ENCODE results near the gene SYT9. TPM values are rescaled to one million over a fixed set of nuclear protein-coding genes. Genes with fewer than 3 reads are reported as not detected.

Gene SYT9
- polyA plus RNA-seq, 3 donors = not detected

DNA sequence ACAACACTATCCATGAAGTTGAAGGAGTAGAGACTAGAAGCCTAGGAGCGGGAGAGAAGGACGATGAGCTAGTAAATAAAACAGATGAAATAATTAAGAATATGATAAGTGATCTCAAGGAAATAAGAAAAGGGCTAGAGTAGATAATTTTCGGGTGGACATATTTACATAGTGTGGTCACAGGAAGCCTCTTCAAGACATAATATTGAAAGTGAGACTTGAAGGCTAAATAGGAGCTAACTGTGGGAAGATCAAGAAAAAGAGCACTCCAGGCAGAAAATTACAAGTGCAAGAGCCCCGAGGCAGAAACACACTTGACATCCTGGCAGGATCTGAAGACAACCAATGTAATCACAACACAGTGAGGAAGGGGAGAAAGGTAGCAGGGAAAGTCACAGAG lies 250.2 kb downstream of the SYT9 start:
- Mint-ChIP-seq H3K36me3 (peaks cover 3 to 5% of the 10 kb centered on the region in 2 donors), H3K4me1 (peaks cover 17% of the 10 kb centered on the region), H3K9me3 (no peaks in the 10 kb centered on the region), H3K27me3 (ENCODE audit: low read depth in 3 of 3) (peaks cover 0 to 5% (median 1%) of the 10 kb centered on the region in 3 donors), H3K4me3 (no peak overlapping the region), H3K27ac (no peak overlapping the region)
- Histone ChIP-seq H2AFZ (ENCODE audit: insufficient read depth, low read depth, low read length, poor library complexity, severe bottlenecking) (no peak overlapping the region), H3K27ac (ENCODE audit: low read depth in 1 of 2, low read length in 2 of 2) (no peak overlapping the region), H3K4me3 (replicated peaks in 1 of 3; ENCODE audit: low read depth in 2 of 3, low read length in 3 of 3) (no peak overlapping the region), H3K36me3 (replicated peaks in 1 of 2; ENCODE audit: control insufficient read depth in 1 of 2, insufficient read depth in 2 of 2, low read length in 2 of 2) (peaks cover 0 to 5% of the 10 kb centered on the region in 2 donors), H3K27me3 (ENCODE audit: control insufficient read depth in 2 of 2, insufficient read depth in 2 of 2, low read length in 2 of 2) (no peaks in the 10 kb centered on the region), H4K20me1 (ENCODE audit: insufficient read depth, low read length) (no peaks in the 10 kb centered on the region), H3K4me2 (replicated peaks; ENCODE audit: extremely low read depth, low read length, poor library complexity, severe bottlenecking) (no peak overlapping the region), H3K79me2 (ENCODE audit: insufficient read depth, low read length) (no peaks in the 10 kb centered on the region), H3K9ac (ENCODE audit: insufficient read depth, low read length, poor library complexity, severe bottlenecking) (no peak overlapping the region), H3K9me3 (replicated peaks in 1 of 2; ENCODE audit: control insufficient read depth in 1 of 2, insufficient read depth in 1 of 2, low read length in 2 of 2) (no peaks in the 10 kb centered on the region), H3K4me1 (ENCODE audit: control insufficient read depth in 1 of 2, insufficient read depth in 2 of 2, low read length in 2 of 2) (peaks cover 20% of the 10 kb centered on the region in 2 donors)
- TF ChIP-seq, protein P1, sequence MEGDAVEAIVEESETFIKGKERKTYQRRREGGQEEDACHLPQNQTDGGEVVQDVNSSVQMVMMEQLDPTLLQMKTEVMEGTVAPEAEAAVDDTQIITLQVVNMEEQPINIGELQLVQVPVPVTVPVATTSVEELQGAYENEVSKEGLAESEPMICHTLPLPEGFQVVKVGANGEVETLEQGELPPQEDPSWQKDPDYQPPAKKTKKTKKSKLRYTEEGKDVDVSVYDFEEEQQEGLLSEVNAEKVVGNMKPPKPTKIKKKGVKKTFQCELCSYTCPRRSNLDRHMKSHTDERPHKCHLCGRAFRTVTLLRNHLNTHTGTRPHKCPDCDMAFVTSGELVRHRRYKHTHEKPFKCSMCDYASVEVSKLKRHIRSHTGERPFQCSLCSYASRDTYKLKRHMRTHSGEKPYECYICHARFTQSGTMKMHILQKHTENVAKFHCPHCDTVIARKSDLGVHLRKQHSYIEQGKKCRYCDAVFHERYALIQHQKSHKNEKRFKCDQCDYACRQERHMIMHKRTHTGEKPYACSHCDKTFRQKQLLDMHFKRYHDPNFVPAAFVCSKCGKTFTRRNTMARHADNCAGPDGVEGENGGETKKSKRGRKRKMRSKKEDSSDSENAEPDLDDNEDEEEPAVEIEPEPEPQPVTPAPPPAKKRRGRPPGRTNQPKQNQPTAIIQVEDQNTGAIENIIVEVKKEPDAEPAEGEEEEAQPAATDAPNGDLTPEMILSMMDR (IDR thresholded peaks at IDR 0.05) = no peak
- WGBS (ENCODE audit: insufficient coverage) = no CpG with 5 or more reads among the region's 4 CpGs
- intact Hi-C loops (cut with micrococcal nuclease) = no loop called here
- DNase-seq = no peak

DNA sequence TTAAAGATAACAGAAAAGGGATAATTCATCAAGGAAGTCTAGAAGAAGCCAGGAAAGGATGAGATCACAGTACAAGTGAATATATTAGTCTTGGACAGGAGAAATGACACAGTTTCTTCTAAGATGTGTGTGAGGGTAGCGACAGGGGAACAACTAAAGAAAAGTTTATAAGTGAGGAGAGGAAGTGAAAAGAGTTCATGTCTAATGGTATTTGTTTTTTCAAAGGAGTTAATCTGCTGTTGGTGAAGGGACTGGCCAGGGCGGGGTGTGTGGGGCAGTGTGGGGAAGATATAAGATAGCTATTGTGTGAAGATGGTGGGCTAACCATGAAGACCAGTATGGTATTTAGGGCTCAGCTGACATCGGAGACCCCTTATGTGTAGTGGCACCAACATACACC lies 254.5 kb downstream of the SYT9 start:
- Histone ChIP-seq H3K9ac (ENCODE audit: insufficient read depth, low read length, poor library complexity, severe bottlenecking) (no peak overlapping the region), H3K79me2 (ENCODE audit: insufficient read depth, low read length) (no peaks in the 10 kb centered on the region), H3K36me3 (replicated peaks in 1 of 2; ENCODE audit: control insufficient read depth in 1 of 2, insufficient read depth in 2 of 2, low read length in 2 of 2) (peaks cover 0 to 5% of the 10 kb centered on the region in 2 donors), H3K4me2 (replicated peaks; ENCODE audit: extremely low read depth, low read length, poor library complexity, severe bottlenecking) (no peak overlapping the region), H3K27me3 (ENCODE audit: control insufficient read depth in 2 of 2, insufficient read depth in 2 of 2, low read length in 2 of 2) (no peaks in the 10 kb centered on the region), H3K9me3 (replicated peaks in 1 of 2; ENCODE audit: control insufficient read depth in 1 of 2, insufficient read depth in 1 of 2, low read length in 2 of 2) (no peaks in the 10 kb centered on the region), H3K4me1 (ENCODE audit: control insufficient read depth in 1 of 2, insufficient read depth in 2 of 2, low read length in 2 of 2) (peaks cover 2 to 3% of the 10 kb centered on the region in 2 donors), H3K4me3 (replicated peaks in 1 of 3; ENCODE audit: low read depth in 2 of 3, low read length in 3 of 3) (no peak overlapping the region), H2AFZ (ENCODE audit: insufficient read depth, low read depth, low read length, poor library complexity, severe bottlenecking) (no peak overlapping the region), H3K27ac (ENCODE audit: low read depth in 1 of 2, low read length in 2 of 2) (no peak overlapping the region), H4K20me1 (ENCODE audit: insufficient read depth, low read length) (no peaks in the 10 kb centered on the region)
- peaks cover 0 to 7% (median 0%) of the 10 kb centered on the region in 3 donors for H3K27me3 Mint-ChIP-seq (ENCODE audit: low read depth in 3 of 3)
- WGBS (ENCODE audit: insufficient coverage) = 90% methylated on average over 1 of the region's 3 CpGs
- intact Hi-C loops (cut with micrococcal nuclease) = no loop called here
- peaks cover 5 to 16% of the 10 kb centered on the region in 2 donors for H3K36me3 Mint-ChIP-seq
- peaks cover 9% of the 10 kb centered on the region for H3K4me1 Mint-ChIP-seq
- TF ChIP-seq, protein P1 (IDR thresholded peaks at IDR 0.05) = no peak
- H3K9me3 Mint-ChIP-seq = no peaks in the 10 kb centered on the region
- H3K27ac Mint-ChIP-seq = no peak overlapping the region
- no peak for DNase-seq
- H3K4me3 Mint-ChIP-seq = no peak overlapping the region
